ENCODE data around the gene CYFIP1. TPM values are rescaled to one million over a fixed set of nuclear protein-coding genes. Genes with fewer than 3 reads are reported as not detected.

CYFIP1 gene
- total and polyA plus RNA-seq, 2 of the 13 experiments (the other 11 are each of a cell fraction or from before 2014, with no cell fraction given) = 38.1 to 58.3 TPM

DNA sequence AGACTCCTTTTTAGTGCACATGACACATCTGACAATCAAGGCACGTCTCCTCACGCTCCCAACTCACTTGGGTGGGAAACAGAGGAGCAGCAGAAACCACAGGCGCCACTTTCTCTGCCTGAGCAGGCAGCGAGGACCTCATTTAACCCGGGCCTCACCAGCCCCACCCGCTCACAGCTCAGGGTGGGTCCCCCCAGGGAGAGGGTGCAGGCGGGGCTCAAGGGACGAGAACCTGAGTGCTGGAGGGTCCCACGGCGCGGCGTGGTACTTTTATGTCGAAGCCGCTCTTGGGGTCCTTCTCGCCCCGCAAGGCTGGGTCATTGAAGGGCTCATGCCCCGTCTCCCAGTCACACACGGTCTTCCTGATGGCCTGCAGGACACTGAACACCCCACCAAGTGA, 62.6 kb downstream of the CYFIP1 start:
- TF ChIP-seq FOSL1 (CRISPR knock-in tag; IDR thresholded peaks at IDR 0.05; ENCODE audit: borderline replicate concordance) = no peak
- no peak for TF ChIP-seq ESRRA (CRISPR knock-in tag; IDR thresholded peaks at IDR 0.05; ENCODE audit: low read depth)
- no peak for TF ChIP-seq NFIC (IDR thresholded peaks at IDR 0.05; ENCODE audit: low read length)
- TF ChIP-seq ZNF713 (CRISPR knock-in tag; IDR thresholded peaks at IDR 0.05) = no peak
- no peak for TF ChIP-seq ZNF782 (CRISPR knock-in tag; IDR thresholded peaks at IDR 0.05; ENCODE audit: borderline replicate concordance)
- TF ChIP-seq, protein P1, sequence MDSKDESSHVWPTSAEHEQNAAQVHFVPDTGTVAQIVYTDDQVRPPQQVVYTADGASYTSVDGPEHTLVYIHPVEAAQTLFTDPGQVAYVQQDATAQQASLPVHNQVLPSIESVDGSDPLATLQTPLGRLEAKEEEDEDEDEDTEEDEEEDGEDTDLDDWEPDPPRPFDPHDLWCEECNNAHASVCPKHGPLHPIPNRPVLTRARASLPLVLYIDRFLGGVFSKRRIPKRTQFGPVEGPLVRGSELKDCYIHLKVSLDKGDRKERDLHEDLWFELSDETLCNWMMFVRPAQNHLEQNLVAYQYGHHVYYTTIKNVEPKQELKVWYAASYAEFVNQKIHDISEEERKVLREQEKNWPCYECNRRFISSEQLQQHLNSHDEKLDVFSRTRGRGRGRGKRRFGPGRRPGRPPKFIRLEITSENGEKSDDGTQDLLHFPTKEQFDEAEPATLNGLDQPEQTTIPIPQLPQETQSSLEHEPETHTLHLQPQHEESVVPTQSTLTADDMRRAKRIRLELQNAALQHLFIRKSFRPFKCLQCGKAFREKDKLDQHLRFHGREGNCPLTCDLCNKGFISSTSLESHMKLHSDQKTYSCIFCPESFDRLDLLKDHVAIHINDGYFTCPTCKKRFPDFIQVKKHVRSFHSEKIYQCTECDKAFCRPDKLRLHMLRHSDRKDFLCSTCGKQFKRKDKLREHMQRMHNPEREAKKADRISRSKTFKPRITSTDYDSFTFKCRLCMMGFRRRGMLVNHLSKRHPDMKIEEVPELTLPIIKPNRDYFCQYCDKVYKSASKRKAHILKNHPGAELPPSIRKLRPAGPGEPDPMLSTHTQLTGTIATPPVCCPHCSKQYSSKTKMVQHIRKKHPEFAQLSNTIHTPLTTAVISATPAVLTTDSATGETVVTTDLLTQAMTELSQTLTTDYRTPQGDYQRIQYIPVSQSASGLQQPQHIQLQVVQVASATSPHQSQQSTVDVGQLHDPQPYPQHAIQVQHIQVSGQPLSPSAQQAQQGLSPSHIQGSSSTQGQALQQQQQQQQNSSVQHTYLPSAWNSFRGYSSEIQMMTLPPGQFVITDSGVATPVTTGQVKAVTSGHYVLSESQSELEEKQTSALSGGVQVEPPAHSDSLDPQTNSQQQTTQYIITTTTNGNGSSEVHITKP (CRISPR knock-in tag; IDR thresholded peaks at IDR 0.05; ENCODE audit: low read depth) = no peak
- no peak for TF ChIP-seq SALL2 (CRISPR knock-in tag; IDR thresholded peaks at IDR 0.05)
- no peak for TF ChIP-seq ZBTB34 (CRISPR knock-in tag; IDR thresholded peaks at IDR 0.05)
- TF ChIP-seq HMG20A (CRISPR knock-in tag; IDR thresholded peaks at IDR 0.05; ENCODE audit: borderline replicate concordance) = no peak
- TF ChIP-seq SRF (IDR thresholded peaks at IDR 0.05; ENCODE audit: low read depth, low read length) = no peak
- TF ChIP-seq KAT2B (IDR thresholded peaks at IDR 0.05; ENCODE audit: borderline replicate concordance, low read depth, low read length) = no peak
- no peak for TF ChIP-seq THAP7 (CRISPR knock-in tag; IDR thresholded peaks at IDR 0.05)
- no peak for TF ChIP-seq ZNF562 (CRISPR knock-in tag; IDR thresholded peaks at IDR 0.05; ENCODE audit: borderline replicate concordance)
- no peak for TF ChIP-seq ZNF556 (CRISPR knock-in tag; IDR thresholded peaks at IDR 0.05; ENCODE audit: borderline replicate concordance)
- no peak for TF ChIP-seq POLR2A (IDR thresholded peaks at IDR 0.05; ENCODE audit: insufficient read depth in 1 of 2, low read depth in 2 of 2, low read length in 2 of 2)
- no peak for TF ChIP-seq ZFP37 (CRISPR knock-in tag; IDR thresholded peaks at IDR 0.05; ENCODE audit: borderline replicate concordance)
- TF ChIP-seq ZNF280D (CRISPR knock-in tag; IDR thresholded peaks at IDR 0.05) = no peak
- no peak for TF ChIP-seq DMAP1 (CRISPR knock-in tag; IDR thresholded peaks at IDR 0.05)
- Histone ChIP-seq H2AFZ (ENCODE audit: low read length) (no peak overlapping the region), H3K79me2 (ENCODE audit: insufficient read depth, low read length) (no peaks in the 10 kb centered on the region), H4K20me1 (ENCODE audit: insufficient read depth, low read length) (no peaks in the 10 kb centered on the region), H3K27ac (ENCODE audit: extremely low read length, insufficient read depth, low read length) (no peak overlapping the region), H3K4me3 (replicated peaks in 1 of 3; ENCODE audit: insufficient read depth in 1 of 3, low read depth in 2 of 3, low read length in 3 of 3) (no peak overlapping the region), H3K9ac (ENCODE audit: insufficient read depth, low read depth, low read length) (no peak overlapping the region), H3K36me3 (replicated peaks in 1 of 2; ENCODE audit: control insufficient read depth in 1 of 2, insufficient read depth in 2 of 2, low read length in 2 of 2) (peaks cover 9 to 25% of the 10 kb centered on the region in 2 experiments; a peak in 4 of 5 replicates), H3K27me3 (ENCODE audit: control insufficient read depth in 1 of 2, insufficient read depth in 2 of 2, low read length in 2 of 2) (no peaks in the 10 kb centered on the region), H3K4me2 (ENCODE audit: low read depth, low read length) (no peak overlapping the region), H3K9me3 (ENCODE audit: low read length) (no peaks in the 10 kb centered on the region), H3K4me1 (ENCODE audit: insufficient read depth, low read length) (no peaks in the 10 kb centered on the region)
- intact Hi-C loops (cut with micrococcal nuclease; ENCODE audit: unreplicated experiment) (no loop called here), in situ Hi-C loops (cut with HindIII; ENCODE audit: extremely low pct_ligation_motif_present, low pct_unique_long_range_greater_than_20kb) (no loop called here)
- ChIA-PET POLR2A (no interaction called here), CTCF (ENCODE audit: low intra/inter-chr PET ratio, low total read pairs) (no interaction called here)
- FAIRE-seq (no peak), ATAC-seq (no peak), DNase-seq (ENCODE audit: low spot score) (no peak)
- no TSS peak for BruUV-seq (replicated peaks)
- 97% methylated on average over 10 of the region's 18 CpGs for whole genome bisulfite sequencing (ENCODE audit: low lambda C conversion rate)
